Endothelial cell of umbilical vein (primary cell): ENCODE data around the gene TTLL11. TPM values are rescaled to one million over a fixed set of nuclear protein-coding genes. Genes with fewer than 3 reads are reported as not detected.

Experiments
- BruUV-seq: library from RNA; stranded (reverse); fragments of 400-500 nt; replicated peaks from 2 replicates; lab custom pipeline; 2021; lab: Mats Ljungman, UMichigan
- CTCF ChIA-PET: fragments of 300-600, 350-600 bp; sonication (Branson Sonifier 250); formaldehyde crosslinking; loops from one replicate; lab custom pipeline; 2021; ENCODE audit warnings: antibody characterized with exemption, inconsistent platforms; lab: Charles Lee
- POLR2A ChIA-PET: fragments of 300-600, 350-600 bp; sonication (Branson Sonifier 250); formaldehyde crosslinking; loops from one replicate; lab custom pipeline; 2021; ENCODE audit warnings: antibody characterized with exemption, inconsistent platforms; lab: Charles Lee
- DNase-seq: peaks from one replicate; pipeline ENCODE4 v3.0.0-alpha.2; 2011; ENCODE audit warnings: low read depth, low spot score
- FAIRE-seq: peaks from 2 replicates; lab custom pipeline; 2011; peaks lifted over from hg19 to GRCh38; lab: Jason Lieb, UNC
- H2AFZ ChIP-seq: 2 replicates; pipeline ENCODE4 v1.6.0; 2012; ENCODE audit warnings: low read depth, low read length, control low read depth, inconsistent platforms
- H3K27ac ChIP-seq: 2 replicates; pipeline ENCODE4 v1.5.1; 2011; ENCODE audit warnings: low read depth, mild to moderate bottlenecking, control low read depth, low read length, moderate library complexity; ENCODE audit not compliant: insufficient read depth
- H3K27me3 ChIP-seq, 2 experiments: 2 replicates each; pipeline versions ENCODE4 v1.6.0 to v1.6.1; 2011; ENCODE audit warnings: low read length in 2 of 2, mixed read lengths in 1 of 2; ENCODE audit not compliant: control insufficient read depth in 2 of 2, insufficient read depth in 2 of 2
- H3K36me3 ChIP-seq, 2 experiments: 2 replicates in 1 of 2; 3 replicates in 1 of 2; pipeline ENCODE4 v1.5.1; 2011; ENCODE audit warnings: low read length in 2 of 2, mild to moderate bottlenecking in 1 of 2, moderate library complexity in 1 of 2; ENCODE audit not compliant: control insufficient read depth in 2 of 2, insufficient read depth in 2 of 2; ENCODE audit errors: extremely low read depth in 1 of 2
- H3K4me1 ChIP-seq: 3 replicates; pipeline ENCODE4 v1.5.1; 2011; ENCODE audit warnings: mild to moderate bottlenecking, low read length; ENCODE audit not compliant: control insufficient read depth, insufficient read depth; ENCODE audit errors: extremely low read depth
- H3K4me2 ChIP-seq: 2 replicates; pipeline ENCODE4 v1.6.1; 2011; ENCODE audit warnings: low read length, control low read depth, mixed read lengths; ENCODE audit not compliant: insufficient read depth
- H3K4me3 ChIP-seq, 3 experiments: fragments of 200-600 bp in 1 of 3; sonication (generic), shearing (Covaris generic) in 1 of 3; replicated peaks in 1 of 3; 2 replicates each; pipeline ENCODE4 v1.5.1; 2011 to 2016; ENCODE audit warnings: control low read depth in 3 of 3, low read length in 3 of 3, mild to moderate bottlenecking in 2 of 3, inconsistent platforms in 1 of 3, low read depth in 1 of 3, moderate library complexity in 1 of 3; ENCODE audit not compliant: insufficient read depth in 1 of 3
- H3K79me2 ChIP-seq: 2 replicates; pipeline ENCODE4 v1.6.0; 2012; ENCODE audit warnings: low read length, inconsistent platforms; ENCODE audit not compliant: control insufficient read depth, insufficient read depth
- H3K9ac ChIP-seq: replicated peaks from 2 replicates; pipeline ENCODE3; 2011; ENCODE audit warnings: low read length, control low read depth; ENCODE audit not compliant: insufficient read depth; ENCODE audit errors: extremely low read depth
- H3K9me1 ChIP-seq: replicated peaks from 3 replicates; pipeline ENCODE4 v1.6.0; 2011; ENCODE audit warnings: mild to moderate bottlenecking, low read length; ENCODE audit not compliant: control insufficient read depth, insufficient read depth; ENCODE audit errors: extremely low read depth
- H3K9me3 ChIP-seq: replicated peaks from 2 replicates; pipeline ENCODE4 v1.5.1; 2012; ENCODE audit warnings: low read length, inconsistent platforms; ENCODE audit not compliant: control insufficient read depth, insufficient read depth
- H4K20me1 ChIP-seq: replicated peaks from 2 replicates; pipeline ENCODE3; 2011; ENCODE audit warnings: mild to moderate bottlenecking, low read length; ENCODE audit not compliant: control insufficient read depth, insufficient read depth; ENCODE audit errors: extremely low read depth
- EZH2 ChIP-seq: IDR thresholded peaks from 2 replicates; pipeline ENCODE4 v1.6.1; 2012; ENCODE audit warnings: borderline replicate concordance, low read depth, mild to moderate bottlenecking, moderate library complexity, low read length, inconsistent platforms; ENCODE audit not compliant: severe bottlenecking
- FOS ChIP-seq: IDR thresholded peaks from 2 replicates; pipeline ENCODE4 v1.6.1; 2011; ENCODE audit warnings: mild to moderate bottlenecking, low read length, moderate library complexity, borderline replicate concordance; ENCODE audit not compliant: insufficient read depth
- GATA2 ChIP-seq: IDR thresholded peaks from 2 replicates; pipeline ENCODE4 v1.7.0; 2011; ENCODE audit warnings: low read depth, mild to moderate bottlenecking, moderate library complexity, mixed read lengths, low read length; ENCODE audit not compliant: insufficient read length, insufficient read depth
- JUN ChIP-seq: IDR thresholded peaks from 2 replicates; pipeline ENCODE4 v1.6.1; 2011; ENCODE audit warnings: borderline replicate concordance, low read depth; ENCODE audit not compliant: insufficient read length, insufficient read depth
- MAX ChIP-seq: IDR thresholded peaks from 2 replicates; pipeline ENCODE4 v1.6.1; 2011; ENCODE audit not compliant: insufficient read depth, insufficient read length
- MYC ChIP-seq: IDR thresholded peaks from one replicate; pipeline ENCODE4 v1.6.1; 2011; ENCODE audit warnings: mild to moderate bottlenecking, low read depth, low read length
- POLR2A ChIP-seq: IDR thresholded peaks from 2 replicates; pipeline ENCODE4 v1.6.1; 2012; ENCODE audit warnings: low read depth, mild to moderate bottlenecking, control low read depth, low read length
- POLR2AphosphoS5 ChIP-seq: IDR thresholded peaks from 2 replicates; pipeline ENCODE4 v1.6.1; 2012; ENCODE audit warnings: low read depth, mild to moderate bottlenecking, control low read depth, low read length, moderate library complexity; ENCODE audit not compliant: insufficient read depth
- dilution Hi-C: fragments of 300-500 bp; cut with MboI; formaldehyde crosslinking; loops from one replicate; pipeline ENCODE4 v1.15.0; 2019; ENCODE audit warnings: low sequenced_read_pairs; ENCODE audit not compliant: extremely low pct_ligation_motif_present
- intact Hi-C: fragments of 100-400 bp; cut with micrococcal nuclease; formaldehyde crosslinking; loops from one replicate; pipeline ENCODE4 v1.10.0; 2022
- polyA plus RNA-seq, 4 experiments: library from polyadenylated mRNA; depleted of rRNA in 3 of 4; stranded (reverse) in 3 of 4; unstranded in 1 of 4; fragments of >200 nt; gene quantifications; 2 replicates each; pipeline versions ENCODE4 v1.2.1 to v1.2.3, GENCODE V29; 2011 to 2012; ENCODE audit warnings: missing spikeins in 1 of 4
- total RNA-seq: library from RNA; stranded (reverse); gene quantifications from 2 replicates; pipeline ENCODE4 v1.2.3, GENCODE V29; 2021
- TF ChIP-seq, protein P1 (sequence below), 2 donors: IDR thresholded peaks; 1 replicate in 1 of 2; 2 replicates in 1 of 2; pipeline ENCODE4 v1.5.1; 2011; ENCODE audit warnings: low read length in 2 of 2, mild to moderate bottlenecking in 2 of 2, moderate library complexity in 2 of 2, control low read depth in 1 of 2, inconsistent platforms in 1 of 2, low read depth in 1 of 2; ENCODE audit not compliant: insufficient read depth in 1 of 2; ENCODE audit errors: extremely low read depth in 1 of 2

Gene TTLL11
- total and polyA plus RNA-seq, 2 donors (not counting 3 experiments of a cell fraction or from before 2014, with no cell fraction given): 4.9 to 5.1 TPM

DNA sequence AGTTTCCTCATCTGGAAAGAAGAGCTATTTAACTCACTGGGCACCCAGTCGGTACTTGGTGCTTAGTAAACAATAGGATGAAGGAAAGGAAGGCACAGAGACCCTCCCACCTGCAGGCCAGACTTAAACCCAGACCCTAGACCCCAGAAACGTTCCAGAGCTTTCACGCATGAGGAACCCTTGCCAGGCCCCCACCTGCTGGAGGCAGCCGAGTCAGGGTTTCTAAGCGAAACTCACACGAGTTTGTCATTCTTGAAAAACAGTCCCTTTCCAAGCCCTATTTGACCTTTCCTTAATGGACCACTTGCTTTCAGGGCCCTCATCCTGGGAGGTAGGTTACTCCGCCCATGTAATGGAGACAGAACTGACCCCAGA, 35.8 kb upstream of the TTLL11 start:
- ChIA-PET POLR2A (no interaction called here), CTCF (interaction anchor here (1.4 to 14.3 kb wide), 4 partner anchors 15 to 325 kb away, joined by 3 to 576 read pairs (median 21); no protein-coding TSS in a partner anchor)
- Histone ChIP-seq H3K36me3 (no peaks in the 10 kb centered on the region), H4K20me1 (no peaks in the 10 kb centered on the region), H3K9me1 (no peaks in the 10 kb centered on the region), H3K27ac (no peak overlapping the region), H3K4me2 (no peak overlapping the region), H3K4me1 (peaks cover 30% of the 10 kb centered on the region), H3K9ac (no peak overlapping the region), H3K27me3 (no peaks in the 10 kb centered on the region), H2AFZ (no peak overlapping the region), H3K79me2 (no peaks in the 10 kb centered on the region), H3K4me3 (no peak overlapping the region), H3K9me3 (no peaks in the 10 kb centered on the region)
- TF ChIP-seq GATA2: no peak
- TF ChIP-seq, protein P1, sequence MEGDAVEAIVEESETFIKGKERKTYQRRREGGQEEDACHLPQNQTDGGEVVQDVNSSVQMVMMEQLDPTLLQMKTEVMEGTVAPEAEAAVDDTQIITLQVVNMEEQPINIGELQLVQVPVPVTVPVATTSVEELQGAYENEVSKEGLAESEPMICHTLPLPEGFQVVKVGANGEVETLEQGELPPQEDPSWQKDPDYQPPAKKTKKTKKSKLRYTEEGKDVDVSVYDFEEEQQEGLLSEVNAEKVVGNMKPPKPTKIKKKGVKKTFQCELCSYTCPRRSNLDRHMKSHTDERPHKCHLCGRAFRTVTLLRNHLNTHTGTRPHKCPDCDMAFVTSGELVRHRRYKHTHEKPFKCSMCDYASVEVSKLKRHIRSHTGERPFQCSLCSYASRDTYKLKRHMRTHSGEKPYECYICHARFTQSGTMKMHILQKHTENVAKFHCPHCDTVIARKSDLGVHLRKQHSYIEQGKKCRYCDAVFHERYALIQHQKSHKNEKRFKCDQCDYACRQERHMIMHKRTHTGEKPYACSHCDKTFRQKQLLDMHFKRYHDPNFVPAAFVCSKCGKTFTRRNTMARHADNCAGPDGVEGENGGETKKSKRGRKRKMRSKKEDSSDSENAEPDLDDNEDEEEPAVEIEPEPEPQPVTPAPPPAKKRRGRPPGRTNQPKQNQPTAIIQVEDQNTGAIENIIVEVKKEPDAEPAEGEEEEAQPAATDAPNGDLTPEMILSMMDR (IDR thresholded peaks at IDR 0.05; ENCODE audit: extremely low read depth in 1 of 2, insufficient read depth in 1 of 2, low read depth in 1 of 2, low read length in 2 of 2): no peak
- TF ChIP-seq POLR2A: no peak
- TF ChIP-seq POLR2AphosphoS5: no peak
- TF ChIP-seq FOS: no peak
- TF ChIP-seq EZH2: no peak
- TF ChIP-seq JUN: no peak
- TF ChIP-seq MYC: no peak
- no peak for TF ChIP-seq MAX
- intact Hi-C loops (loop anchor here (2.0 kb wide), 1 partner anchor 40 kb away; no protein-coding TSS in a partner anchor), dilution Hi-C loops (no loop called here)
- FAIRE-seq: no peak
- no TSS peak for BruUV-seq
- no peak for DNase-seq
